H7 (cell line): ENCODE measurements around the gene TMEM163. TPM values are rescaled to one million over a fixed set of nuclear protein-coding genes. Genes with fewer than 3 reads are reported as not detected.

Experiments used
- DNase-seq: peaks from one replicate; pipeline ENCODE4 v3.0.0; 2012
- H3K27me3 ChIP-seq: 2 replicates; pipeline ENCODE4 v1.6.0; 2011; ENCODE audit warnings: mild to moderate bottlenecking, low read length; ENCODE audit not compliant: control insufficient read depth, insufficient read depth
- H3K36me3 ChIP-seq: replicated peaks from 2 replicates; pipeline ENCODE4 v1.5.1; 2011; ENCODE audit warnings: low read length; ENCODE audit not compliant: control insufficient read depth, insufficient read depth
- H3K4me3 ChIP-seq: 2 replicates; pipeline ENCODE4 v1.5.1; 2011; ENCODE audit warnings: low read depth, mild to moderate bottlenecking, control low read depth, low read length, moderate library complexity; ENCODE audit not compliant: insufficient read depth
- total RNA-seq: library from RNA; depleted of rRNA; stranded (reverse); fragments of >200 nt; shearing (Covaris generic); gene quantifications from 2 replicates; pipeline ENCODE4 v1.2.3, GENCODE V29; 2014

Gene TMEM163
- total RNA-seq, 1 experiment from 2014 or later: 0.14 TPM

DNA sequence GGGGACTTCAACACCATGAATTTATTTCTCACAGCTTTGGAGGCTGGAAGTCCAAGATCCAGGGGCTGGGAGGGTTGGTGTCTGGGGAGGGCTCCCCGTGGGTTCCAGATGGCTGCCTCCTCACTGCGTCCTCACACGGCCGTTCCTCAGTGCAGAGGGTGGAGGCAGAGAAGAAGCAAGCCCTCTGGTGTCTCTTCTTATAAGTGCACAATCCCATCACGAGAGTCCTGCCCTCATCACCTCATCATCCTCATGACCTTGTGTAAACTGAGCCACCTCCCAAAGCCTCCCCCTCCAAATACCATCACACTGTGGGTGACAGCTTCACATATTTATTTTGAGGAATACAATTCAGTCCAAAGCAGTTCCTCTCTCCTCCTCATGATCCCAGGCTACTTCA is 26.3 kb downstream of the TMEM163 start:
- no peak for DNase-seq
- no peaks in the 10 kb centered on the region for H3K36me3 ChIP-seq
- H3K4me3 ChIP-seq: no peak overlapping the region
- H3K27me3 ChIP-seq: no peaks in the 10 kb centered on the region

DNA sequence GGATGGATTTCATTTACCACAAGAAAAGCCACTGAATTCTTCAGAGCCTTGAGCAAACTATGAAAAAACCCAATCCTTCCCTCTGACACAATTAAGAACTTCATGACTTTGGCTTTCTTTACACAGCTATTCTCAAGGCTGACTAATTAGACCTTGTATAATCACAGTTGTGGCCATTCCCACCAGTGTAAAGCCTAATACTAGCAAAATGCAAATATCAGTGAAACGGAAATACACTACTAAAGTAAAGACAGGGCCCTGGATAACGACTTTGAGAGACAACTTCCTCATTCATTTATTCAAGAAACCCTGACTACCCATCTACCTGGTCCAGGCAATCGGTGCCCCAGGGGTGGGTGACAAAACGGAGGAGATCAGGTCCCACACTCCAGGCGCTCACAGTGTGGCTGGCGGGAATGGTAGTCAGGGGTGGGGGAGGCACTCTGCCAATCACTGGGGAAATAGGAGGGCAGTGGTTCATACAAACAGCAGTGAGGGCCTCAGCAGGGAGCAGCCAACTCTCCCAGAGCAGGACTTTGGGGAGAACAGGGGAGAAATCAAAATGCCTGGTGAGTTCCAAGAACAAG is 28.1 kb downstream of the TMEM163 start:
- H3K27me3 ChIP-seq: no peaks in the 10 kb centered on the region
- DNase-seq: no peak
- H3K36me3 ChIP-seq: no peaks in the 10 kb centered on the region
- H3K4me3 ChIP-seq: no peak overlapping the region

DNA sequence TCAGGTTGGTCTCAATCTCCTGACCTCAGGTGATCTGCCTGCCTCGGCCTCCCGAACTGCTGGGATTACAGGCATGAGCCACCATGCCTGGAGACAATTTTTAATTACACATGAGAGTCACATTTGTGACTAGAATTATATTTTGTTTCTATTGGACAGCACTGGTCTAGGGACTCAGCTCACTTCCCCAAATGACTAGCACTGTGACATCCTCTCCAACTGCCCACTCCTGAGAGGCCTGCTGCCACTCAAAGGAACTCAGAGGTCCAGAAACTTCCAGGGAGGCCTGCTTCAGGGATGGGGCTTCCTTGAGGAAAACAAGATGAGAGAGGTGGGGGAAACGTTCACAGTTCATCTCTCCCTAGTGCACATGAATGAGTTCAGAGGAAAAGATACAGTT is 29.5 kb downstream of the TMEM163 start:
- no peak for DNase-seq
- Histone ChIP-seq H3K27me3 (no peaks in the 10 kb centered on the region), H3K36me3 (no peaks in the 10 kb centered on the region), H3K4me3 (no peak overlapping the region)

DNA sequence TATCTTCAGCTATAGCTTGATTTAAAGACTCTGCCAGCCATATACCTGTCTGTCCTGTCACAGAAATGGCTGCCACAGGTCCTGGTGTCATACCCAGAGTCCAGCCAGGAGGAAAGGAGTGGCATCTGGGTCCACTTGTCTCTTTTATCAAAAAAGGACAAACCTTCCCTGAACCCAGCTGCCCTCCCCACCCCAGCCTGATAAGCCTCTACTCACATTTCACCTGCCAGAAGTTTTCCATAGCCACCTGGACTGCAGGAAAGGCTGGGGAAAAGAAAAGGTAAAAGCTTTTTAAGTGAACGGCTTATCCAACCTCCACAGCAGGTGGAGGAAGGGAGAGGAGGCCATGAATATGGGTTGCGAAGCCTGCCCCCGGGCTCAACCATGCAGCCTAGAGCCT is 32.8 kb downstream of the TMEM163 start:
- Histone ChIP-seq H3K4me3 (no peak overlapping the region), H3K27me3 (no peaks in the 10 kb centered on the region), H3K36me3 (no peaks in the 10 kb centered on the region)
- no peak for DNase-seq

DNA sequence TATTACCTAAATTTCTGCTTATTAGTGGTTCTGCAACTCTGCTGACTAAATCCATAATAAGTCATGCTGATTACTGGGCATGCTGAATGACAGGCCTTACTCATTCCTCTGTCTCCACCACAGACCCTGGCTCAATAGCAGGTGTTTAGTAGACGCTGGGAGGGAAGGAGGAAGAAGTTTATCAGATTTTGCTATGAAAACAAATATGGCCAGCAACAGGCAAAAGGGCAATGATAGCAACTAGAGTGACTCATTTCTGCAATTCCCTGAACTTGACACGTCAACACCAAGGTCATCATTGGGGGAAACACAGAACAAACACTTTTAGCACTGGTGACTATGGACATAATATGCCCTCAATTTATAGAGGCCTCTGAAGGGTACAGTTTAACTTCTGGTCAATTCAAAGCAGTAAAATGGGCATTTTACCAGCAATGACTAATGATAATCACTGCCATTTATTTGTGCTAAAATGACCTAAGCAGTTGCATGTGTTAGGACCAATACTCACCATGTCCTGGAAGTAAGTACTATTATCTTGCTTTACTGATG is 35.2 kb downstream of the TMEM163 start:
- Histone ChIP-seq H3K36me3 (no peaks in the 10 kb centered on the region), H3K4me3 (no peak overlapping the region), H3K27me3 (no peaks in the 10 kb centered on the region)
- no peak for DNase-seq

DNA sequence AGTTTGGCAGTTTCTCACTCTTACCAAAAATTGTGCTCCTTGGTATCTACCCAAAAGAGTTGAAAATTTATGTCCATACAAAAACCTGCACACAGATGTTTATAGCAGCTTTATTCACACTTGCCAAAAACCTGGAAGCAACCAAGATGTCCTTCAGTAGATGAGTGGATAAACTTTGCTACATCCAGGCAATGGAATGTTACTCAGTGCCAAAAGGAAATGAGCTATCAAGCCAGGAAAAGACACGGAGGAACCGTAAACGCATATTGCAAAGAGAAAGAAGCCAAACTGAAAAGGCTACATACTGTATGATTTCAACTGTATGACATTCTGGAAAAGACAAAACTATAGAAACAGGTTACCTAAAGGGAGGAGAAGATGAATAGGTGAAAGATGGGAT is 36.1 kb downstream of the TMEM163 start:
- Histone ChIP-seq H3K36me3 (no peaks in the 10 kb centered on the region), H3K4me3 (no peak overlapping the region), H3K27me3 (no peaks in the 10 kb centered on the region)
- no peak for DNase-seq

DNA sequence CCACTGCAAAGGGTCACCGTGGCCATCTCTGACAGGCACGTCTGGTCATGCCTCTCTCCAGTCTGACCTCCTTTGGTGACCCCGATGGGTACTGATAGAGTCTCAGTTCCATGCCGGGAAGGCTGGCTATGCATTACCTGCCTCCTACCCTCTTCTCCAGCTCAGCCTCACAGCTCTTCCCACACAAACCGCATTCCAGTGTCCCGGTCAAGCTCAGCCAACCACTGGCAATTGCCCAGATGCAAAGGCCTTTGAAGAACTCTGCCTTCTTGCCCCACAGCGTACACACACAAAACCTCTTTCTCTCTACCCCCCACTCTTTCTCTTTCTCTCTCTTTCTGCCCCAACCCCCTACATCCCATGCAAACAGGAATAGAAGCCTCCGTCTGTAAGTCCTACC is 37.6 kb downstream of the TMEM163 start:
- Histone ChIP-seq H3K36me3 (no peaks in the 10 kb centered on the region), H3K4me3 (no peak overlapping the region), H3K27me3 (no peaks in the 10 kb centered on the region)
- no peak for DNase-seq

DNA sequence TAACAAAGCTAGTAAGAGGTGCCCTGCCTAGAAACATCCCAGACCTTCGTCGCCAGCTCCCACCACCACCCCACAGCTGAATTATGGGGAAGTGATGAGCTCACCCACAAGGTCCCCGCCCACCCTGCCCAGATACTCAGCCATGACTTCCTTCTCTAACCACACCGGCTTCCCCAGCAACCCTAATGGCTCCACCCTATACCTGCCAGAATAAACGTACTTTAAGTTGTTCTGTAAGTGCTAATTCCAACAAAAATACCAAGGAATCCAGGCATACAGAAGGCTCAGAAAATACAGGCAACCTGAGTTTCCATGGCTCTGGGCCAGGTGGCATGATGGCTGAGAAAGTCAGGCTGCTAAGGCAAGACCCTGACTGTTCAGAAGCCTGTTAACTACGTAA is 39.1 kb downstream of the TMEM163 start:
- H3K4me3 ChIP-seq: no peak overlapping the region
- no peaks in the 10 kb centered on the region for H3K36me3 ChIP-seq
- no peaks in the 10 kb centered on the region for H3K27me3 ChIP-seq
- no peak for DNase-seq

DNA sequence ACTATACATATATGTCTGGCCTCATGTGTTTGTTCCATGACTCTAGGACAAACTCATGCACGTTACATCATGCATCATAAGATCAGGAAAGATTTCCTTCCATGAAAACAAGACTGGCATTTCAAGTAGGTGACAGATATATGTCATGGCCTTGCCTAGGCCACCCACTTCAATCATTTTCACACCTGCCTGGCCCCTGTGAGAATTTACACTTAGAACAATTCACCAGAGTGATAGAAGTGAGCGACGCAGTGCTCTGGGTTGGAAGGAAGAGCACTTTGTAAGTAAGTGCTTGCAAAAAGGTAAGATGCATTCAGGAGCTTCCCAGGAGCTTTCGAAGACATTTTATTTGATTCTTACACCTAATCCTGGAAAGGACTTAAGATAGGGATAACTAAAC is 39.5 kb downstream of the TMEM163 start:
- Histone ChIP-seq H3K27me3 (no peaks in the 10 kb centered on the region), H3K4me3 (no peak overlapping the region), H3K36me3 (no peaks in the 10 kb centered on the region)
- DNase-seq: no peak

DNA sequence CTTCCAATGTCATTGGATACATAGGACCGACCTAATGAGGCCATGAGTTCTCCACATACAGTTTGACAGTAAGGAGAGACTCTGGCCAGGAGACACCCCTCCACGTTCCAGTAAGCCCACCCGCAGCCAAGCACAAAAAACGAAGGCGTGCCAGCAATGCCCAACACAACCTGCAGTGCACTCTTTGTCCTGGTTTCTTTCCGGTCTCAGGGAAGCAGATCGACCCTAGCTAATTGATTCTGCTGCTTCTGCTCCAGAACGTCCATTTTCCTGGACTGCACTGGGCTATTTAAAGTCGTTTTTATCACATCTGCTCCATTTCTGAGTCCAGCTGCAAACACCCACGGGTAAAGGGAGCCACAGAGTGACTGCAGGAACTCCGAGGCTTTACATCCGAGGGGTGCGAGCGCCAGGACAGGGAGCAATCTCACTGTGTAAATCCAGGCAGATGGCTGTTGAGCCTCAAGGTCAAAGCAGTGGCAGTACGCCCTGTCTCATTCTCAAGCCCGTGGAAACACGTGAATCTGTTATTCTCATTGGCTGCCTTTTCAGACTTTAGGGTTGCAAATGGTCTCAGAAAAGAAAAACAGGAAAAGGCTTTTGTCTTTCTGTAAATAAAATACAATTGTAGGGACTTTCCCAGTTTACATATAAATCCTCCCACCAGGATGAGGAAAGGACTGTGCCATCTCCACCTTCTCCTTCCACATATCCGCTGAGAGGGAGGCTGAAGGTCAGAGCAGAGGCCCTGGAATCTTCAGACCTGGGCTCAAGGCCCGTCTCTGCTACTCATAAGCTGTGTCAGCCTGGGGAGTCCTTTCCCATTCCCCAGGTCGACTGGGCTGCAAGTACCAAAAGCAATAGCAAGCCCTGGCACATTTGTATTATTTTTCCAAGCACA is 40.7 kb downstream of the TMEM163 start:
- no peak for DNase-seq

DNA sequence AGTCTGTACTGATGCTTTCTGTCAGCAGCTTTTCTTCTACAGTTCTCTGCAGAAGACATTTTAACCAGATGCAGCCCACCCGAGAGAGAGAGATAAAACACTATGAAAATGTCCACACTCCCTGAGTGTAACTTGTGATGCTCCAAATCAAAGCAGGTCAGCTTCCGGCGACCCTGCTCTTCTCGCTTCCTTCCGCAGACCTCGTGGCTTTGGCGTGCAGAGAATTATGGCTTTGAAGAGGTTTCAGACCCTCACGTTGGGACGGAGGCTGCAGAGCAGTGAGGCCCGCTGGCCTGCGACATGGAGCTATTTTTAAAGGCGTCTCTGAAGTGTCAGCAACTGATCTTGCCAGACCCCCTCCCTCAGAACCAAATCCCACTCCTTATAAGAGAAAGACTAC is 41.8 kb downstream of the TMEM163 start:
- no peak for DNase-seq
- Histone ChIP-seq H3K4me3 (no peak overlapping the region), H3K36me3 (no peaks in the 10 kb centered on the region), H3K27me3 (no peaks in the 10 kb centered on the region)

More for the DNA sequence above, 40.7 kb downstream of the TMEM163 start:
- Histone ChIP-seq H3K27me3 (no peaks in the 10 kb centered on the region), H3K36me3 (no peaks in the 10 kb centered on the region), H3K4me3 (no peak overlapping the region)

DNA sequence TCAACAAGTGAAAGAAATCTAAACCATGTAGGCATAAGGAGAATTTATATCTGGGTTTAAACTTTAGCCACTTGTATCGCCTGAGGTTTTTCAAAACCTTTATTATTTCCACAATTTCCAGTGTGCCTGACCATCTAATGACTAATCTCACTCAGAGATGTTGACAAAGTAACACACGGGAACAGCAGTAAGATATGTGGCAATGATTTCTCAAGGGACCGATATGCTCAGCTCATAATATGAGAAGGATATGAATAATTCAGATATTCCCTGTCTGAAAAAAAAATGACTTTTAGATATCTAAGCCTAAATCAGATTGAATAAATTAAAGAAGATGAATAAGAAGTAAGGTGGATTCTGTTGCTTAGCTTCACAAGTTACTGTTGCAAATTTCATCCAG is 43.5 kb downstream of the TMEM163 start:
- no peaks in the 10 kb centered on the region for H3K36me3 ChIP-seq
- no peak for DNase-seq
- H3K4me3 ChIP-seq: no peak overlapping the region
- H3K27me3 ChIP-seq: no peaks in the 10 kb centered on the region

DNA sequence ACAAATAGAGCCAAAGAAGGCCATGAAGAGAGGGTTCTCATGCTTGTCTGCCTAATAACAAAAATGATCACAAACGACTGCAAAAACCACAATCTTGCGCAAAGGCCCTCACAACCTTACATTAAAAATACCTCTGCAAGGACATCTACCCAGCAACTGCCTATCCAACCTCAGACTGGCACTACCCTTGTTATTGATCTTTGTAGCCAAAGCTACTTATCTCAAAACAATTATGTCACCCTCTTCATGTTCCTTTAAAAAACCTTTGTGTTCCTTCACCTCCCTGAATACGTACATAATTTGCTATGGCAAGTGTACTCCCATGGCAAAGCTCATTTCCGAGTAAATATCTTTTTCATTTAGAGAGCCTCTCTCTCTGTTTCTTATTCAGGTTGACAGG is 44.1 kb downstream of the TMEM163 start:
- H3K27me3 ChIP-seq: no peaks in the 10 kb centered on the region
- no peaks in the 10 kb centered on the region for H3K36me3 ChIP-seq
- H3K4me3 ChIP-seq: no peak overlapping the region
- no peak for DNase-seq

DNA sequence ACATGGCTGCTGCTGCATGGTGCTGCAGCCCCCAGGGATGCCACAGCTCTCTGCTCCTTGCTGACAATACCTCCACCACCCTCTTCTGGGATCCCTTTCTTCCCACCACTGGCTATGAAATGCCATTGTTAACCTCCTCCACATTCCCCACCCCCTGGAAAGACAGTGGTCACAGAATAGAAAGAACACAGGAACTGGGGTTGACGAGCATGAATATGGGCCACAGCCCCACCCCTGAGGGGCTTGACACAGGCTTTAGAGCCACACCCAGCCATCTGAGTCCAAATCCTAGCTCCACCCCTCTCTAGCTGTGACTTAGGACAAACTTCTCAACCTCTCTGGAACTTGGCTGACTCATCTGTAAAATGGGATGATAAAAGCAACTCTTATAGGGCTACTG is 47.3 kb downstream of the TMEM163 start:
- Histone ChIP-seq H3K27me3 (no peaks in the 10 kb centered on the region; the same call in 1 of the 2 replicates), H3K4me3 (no peak overlapping the region), H3K36me3 (no peaks in the 10 kb centered on the region)
- DNase-seq: peak; percentile 58

DNA sequence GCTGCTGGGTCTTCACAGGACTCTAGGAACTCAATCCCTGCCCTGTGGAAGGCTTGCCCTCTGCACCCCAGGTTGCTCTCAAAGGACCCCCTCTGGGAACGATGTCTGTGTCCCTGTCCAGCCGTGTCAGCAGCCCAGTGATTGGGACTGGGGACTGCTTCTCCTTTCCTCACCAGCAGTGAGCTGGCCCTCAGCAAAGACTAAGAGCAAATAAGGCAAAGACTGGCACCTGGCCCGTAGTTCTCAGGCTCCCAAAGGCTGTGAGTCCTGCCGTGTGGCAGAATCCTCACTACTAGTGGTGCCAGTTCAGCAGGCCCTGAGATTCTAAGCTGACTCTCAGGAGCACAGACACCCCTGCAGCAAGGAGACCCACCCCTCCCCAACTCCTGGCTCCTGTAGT is 47.8 kb downstream of the TMEM163 start:
- no peaks in the 10 kb centered on the region for H3K36me3 ChIP-seq
- H3K4me3 ChIP-seq: no peak overlapping the region
- DNase-seq: no peak
- no peaks in the 10 kb centered on the region; the same call in 1 of the 2 replicates for H3K27me3 ChIP-seq
